Stimulated activated CD8-positive, alpha-beta memory T cell treated with anti-CD3 and anti-CD28 coated beads, Interleukin-4, amount 100 ng/mL, for 48 hours (primary cell): Measurements from ENCODE around the gene LIN54.
A peak's percentile ranks its signal among the peaks of the same experiment; 100 is the strongest.
"Not testable (repeated sequence)": the region's sequence is repeated elsewhere in the genome, so short reads cannot be mapped to it uniquely, and the experiment has no call there.

Experiments
- DNase-seq: peaks from one replicate; pipeline ENCODE4 v3.0.0-alpha.2; 2020

Gene LIN54

GRCh38 chr4:82939414-82939813, 71.2 kb downstream of the LIN54 start:
- DNase-seq = no peak

DNA sequence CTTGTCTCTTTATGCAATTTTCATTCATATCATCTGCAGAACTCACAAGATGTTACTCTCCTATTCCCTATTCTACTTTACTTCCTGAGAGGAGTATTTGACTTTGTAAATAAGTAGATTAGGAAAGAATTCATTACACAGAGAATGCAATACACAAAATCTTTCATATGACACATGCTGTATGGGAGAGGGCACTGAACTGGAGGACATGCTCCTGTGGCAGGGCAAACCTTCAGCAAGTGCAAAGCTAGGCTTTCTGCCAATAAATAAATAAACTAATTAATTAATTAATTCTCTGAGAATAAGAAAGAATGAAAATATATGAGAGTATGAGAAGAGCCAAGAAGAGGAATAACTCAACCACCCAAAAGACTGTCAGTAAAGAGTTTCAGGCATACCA, 76.2 kb downstream of the LIN54 start:
- DNase-seq = no peak

GRCh38 chr4:82930848-82931755, 79.5 kb downstream of the LIN54 start:
- DNase-seq = no peak

DNA sequence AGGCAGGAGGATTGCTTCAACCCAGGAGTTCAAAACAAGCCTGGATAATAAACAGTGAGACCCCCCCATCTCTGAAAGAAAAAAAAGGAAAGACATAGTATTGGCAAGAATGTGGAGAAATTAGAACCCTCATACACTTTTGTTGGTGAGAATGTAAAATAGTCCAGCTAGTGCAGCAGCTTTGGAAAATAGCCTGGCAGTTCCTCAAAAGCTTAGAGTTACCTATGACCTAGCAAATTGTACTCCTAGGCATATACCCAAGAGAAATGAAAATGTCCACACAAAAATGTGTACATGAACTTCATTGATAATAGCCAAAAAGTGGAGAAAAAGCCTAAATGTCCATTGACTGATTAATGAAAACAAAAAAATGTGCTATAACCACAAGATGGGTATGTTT, 88.8 kb downstream of the LIN54 start:
- DNase-seq = no peak

- DNase-seq = no peak
Observed at GRCh38 chr4:82919386-82919785, 91.2 kb downstream of the LIN54 start.

GRCh38 chr4:82918091-82918490, 92.5 kb downstream of the LIN54 start:
- DNase-seq = no peak

DNA sequence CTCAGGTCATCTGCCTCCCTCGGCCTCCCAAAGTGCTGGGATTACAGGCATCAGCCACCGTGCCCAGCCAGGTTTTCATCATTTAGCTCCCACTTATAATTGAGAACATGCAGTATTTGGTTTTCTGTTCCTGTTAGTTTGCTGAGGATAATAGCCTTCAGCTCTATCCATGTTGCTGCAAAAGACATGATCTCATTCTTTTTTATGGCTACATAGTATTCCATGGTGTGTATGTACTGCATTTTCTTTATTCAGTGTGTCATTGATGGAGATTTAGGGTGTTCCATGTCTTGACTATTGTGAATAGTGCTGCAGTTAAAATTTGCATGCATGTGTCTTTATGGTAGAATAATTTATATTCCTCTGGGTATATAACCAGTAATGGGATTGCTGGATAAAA, 96.7 kb downstream of the LIN54 start:
- DNase-seq = not testable (repeated sequence)

- no peak for DNase-seq
Observed at GRCh38 chr4:82913305-82913704, 97.3 kb downstream of the LIN54 start.

- no peak for DNase-seq
Observed at GRCh38 chr4:82909326-82909725, 101.3 kb downstream of the LIN54 start.

- DNase-seq = no peak
Observed at GRCh38 chr4:82906469-82906868, 104.2 kb downstream of the LIN54 start.

DNA sequence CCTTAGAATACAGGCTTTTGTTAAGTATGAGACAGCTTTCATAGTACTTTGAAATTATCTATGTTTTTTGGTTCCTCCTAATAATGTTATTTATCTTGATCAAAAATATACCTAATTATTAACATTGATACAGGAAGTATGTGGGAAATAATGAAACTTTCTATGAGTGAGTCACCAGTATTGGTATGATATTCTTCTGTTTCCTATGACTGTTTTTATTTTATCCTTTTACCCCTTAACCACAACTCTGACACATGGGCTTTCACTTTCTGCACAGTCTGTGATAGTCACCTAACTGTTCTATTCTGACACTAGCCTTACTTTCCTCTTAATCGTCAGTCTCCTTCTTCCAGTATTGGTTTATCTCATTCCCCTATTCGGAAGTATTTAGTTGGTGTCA, 105.4 kb downstream of the LIN54 start:
- DNase-seq = no peak

GRCh38 chr4:82903737-82904136, 106.9 kb downstream of the LIN54 start:
- DNase-seq = no peak

DNA sequence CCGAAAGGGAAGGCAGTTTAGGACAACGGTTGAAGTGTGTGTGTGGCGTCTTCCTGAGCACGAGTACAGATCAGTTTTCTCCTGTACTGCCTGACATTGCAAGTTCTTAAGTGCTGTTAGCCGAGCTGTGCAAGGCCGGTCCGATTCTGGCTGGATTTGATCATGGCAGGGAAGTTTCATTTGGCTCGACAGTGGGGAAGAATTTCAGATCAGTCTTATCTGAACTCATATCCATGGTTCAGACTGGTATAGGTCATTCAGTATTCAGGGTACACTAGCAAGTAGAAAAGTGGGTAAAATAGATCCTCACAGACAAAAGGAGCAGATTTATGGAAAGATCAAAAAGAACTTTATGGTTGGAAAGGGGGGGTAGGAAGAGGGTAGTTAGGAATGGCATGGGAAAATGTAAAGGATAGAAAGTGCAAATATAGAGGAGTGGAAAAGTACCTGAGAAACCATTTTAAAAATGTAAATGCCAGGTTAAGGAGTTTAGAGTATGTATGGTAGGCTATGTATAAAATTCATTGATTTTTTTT, 109.4 kb downstream of the LIN54 start:
- DNase-seq = no peak

DNA sequence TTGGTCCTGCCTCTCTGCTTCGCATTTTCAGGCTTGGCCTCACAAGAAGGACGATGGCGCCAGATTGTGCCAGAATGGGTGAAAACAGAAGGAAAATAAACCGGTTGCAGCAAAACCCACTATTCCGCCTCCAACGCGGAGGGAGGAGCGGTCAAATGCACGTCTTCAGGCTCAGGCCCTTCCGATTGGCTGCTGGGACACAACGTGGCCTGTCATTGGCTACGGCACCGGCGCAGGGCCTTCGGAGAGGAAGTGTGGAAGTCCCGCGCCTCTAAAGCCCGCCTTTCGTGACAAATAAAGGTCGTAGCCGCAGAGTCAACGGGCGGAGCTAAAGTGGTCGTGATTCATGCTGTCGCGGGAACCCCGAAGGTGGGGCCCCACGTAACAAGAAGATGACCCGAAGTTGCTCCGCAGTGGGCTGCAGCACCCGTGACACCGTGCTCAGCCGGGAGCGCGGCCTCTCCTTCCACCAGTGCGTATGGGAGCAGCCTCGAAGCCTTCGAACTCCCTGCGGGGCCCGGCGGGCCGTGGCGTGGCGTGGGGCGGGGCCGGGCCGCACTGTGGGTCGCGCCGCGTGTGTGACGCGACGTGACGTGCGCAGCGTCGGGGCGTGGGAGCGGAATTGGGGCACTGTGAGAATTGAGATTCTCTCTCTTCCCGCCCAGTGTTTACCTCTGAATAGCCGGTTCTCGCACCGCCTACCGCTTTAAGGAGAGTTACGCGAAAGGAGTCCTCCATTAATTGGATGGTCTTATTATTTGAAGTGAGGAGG, 110.0 kb downstream of the LIN54 start, which contains the start of gene THAP9:
Gene THAP9, plus strand, starts transcription at position 325 of the 772 bp plus-strand sequence. Its CDS starts 68 bp downstream, at position 393.
- DNase-seq = peak; percentile 96

GRCh38 chr4:82900066-82900410, 110.6 kb downstream of the LIN54 start:
- no peak for DNase-seq

DNA sequence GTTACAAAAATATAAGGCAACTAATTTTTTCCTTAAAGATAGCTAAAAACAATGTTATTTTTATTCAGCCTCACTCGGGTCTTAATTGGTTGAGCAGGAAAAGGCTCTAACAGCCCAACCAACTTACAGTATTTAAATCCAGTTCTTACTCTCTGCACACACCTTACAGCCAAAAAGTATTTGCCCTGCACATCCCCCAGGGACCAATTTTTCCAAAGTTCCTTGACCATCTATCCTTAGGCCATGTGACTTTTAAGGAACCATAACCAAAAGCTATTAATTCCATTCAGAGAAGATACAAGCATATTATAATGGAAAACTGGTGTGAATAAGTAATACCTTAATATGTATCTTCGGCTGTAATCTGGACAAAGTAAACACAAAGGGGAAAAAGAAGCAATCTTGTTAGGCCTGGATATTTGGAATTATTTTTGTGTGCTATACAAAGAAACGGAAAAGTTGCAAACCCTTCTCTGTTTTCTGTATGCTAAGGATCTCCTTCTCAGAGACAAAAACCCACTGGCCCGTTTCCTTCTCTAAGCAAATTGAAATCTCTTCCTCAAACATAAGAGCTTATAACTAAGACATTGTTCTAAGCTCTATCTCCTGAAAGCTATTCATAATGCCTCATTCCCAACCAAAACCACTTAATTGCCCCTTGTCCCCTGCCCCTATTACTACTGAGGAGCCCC, 111.1 kb downstream of the LIN54 start:
- no peak for DNase-seq

DNA sequence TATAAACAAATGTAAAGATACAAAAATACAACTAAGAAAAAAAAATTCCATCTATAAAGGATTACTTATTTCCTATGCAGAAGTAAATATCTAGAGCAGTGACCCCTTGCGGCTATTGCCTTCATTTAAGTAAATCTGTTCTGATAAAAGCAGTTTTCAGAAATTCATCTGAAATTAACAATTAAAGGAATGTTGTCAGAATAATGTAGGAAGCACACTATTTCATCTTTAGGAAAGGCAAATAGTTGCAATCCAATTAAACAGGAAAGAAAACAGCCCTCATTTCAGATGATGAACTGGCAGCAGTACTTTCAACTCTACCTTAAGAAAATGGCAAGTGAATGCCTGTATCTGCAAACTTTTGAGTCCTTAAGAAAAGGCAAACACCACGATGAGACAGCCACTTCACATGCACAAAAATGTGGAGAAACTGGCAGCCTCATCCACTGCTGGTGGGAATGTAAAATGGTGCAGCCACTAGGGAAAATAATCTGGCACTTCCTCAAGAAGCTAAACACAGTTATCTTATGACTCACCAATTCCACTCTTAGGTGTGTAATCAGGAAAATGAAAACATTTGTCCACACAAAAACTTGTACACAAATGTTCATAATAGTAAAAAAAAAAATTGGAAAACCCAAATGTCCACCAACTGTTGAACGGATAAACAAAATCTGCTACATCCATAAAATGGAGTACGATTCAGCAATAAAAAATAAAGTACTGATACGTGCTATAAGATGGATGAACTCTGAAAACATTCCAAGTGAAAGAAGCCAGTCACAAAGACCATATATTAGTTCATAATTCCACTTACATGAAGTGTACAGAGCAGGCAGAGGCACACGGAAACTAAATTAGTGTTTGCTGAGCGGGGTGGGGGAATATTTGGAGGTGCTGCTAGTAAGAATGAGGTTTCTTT, 112.0 kb downstream of the LIN54 start:
- DNase-seq = no peak

- no peak for DNase-seq
Observed at GRCh38 chr4:82896755-82897154, 113.9 kb downstream of the LIN54 start.

DNA sequence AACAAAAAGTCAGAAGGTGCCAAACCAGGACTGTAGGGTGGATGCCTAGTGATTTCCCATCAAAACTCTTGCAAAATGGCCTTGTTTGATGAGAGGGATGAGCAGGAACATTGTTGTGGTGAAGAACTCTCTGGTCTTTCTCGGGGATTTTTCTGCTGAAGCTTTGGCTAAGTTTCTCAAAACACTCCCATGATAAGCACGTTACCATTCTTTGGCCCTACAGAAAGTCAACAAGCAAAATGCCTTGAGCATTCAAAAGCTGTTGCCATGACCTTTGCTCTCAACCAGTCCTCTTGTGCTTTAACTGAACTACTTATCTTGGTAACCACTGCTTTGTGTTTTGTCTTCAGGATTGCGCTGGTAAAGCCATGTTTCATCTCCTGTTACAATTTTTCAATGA, 116.7 kb downstream of the LIN54 start:
- no peak for DNase-seq

GRCh38 chr4:82892467-82892802, 118.2 kb downstream of the LIN54 start:
- no peak for DNase-seq

GRCh38 chr4:82891707-82892466, 118.7 kb downstream of the LIN54 start:
- no peak for DNase-seq
